GM19452 (cell line): ENCODE results near the gene EIF5B.
"Not testable (repeated sequence)": the region's sequence is repeated elsewhere in the genome, so short reads cannot be mapped to it uniquely, and the experiment has no call there.

Experiments used
- ATAC-seq: cut with Tn5 transposase; IDR thresholded peaks from one replicate; pipeline ENCODE4 v1.9.1; 2021; ENCODE audit not compliant: unreplicated experiment

Gene EIF5B

DNA sequence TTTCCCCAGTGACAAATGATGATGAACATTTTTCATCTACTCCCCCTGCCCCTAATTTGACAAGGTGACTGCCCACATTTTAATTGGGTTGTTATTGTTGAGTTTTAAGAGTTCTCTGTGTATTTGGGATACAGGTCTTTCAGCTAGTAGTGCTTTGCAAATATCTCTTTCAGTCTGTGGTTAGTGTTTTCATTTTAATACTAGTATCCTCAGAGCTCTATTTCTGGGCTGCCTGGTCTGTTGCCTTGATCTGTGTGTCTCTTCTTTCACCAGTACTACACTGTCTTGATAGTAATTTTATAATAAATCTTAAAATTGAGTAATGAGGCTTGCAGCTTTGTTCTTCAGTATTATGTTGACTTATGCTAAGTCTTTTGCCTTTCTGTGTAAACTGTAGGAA is 19.7 kb downstream of the EIF5B start:
- no peak for ATAC-seq

- no peak for ATAC-seq
Observed at GRCh38 chr2:99365661-99366060, 28.5 kb downstream of the EIF5B start.

GRCh38 chr2:99368854-99369253 is 31.7 kb downstream of the EIF5B start:
- ATAC-seq: not testable (repeated sequence)

DNA sequence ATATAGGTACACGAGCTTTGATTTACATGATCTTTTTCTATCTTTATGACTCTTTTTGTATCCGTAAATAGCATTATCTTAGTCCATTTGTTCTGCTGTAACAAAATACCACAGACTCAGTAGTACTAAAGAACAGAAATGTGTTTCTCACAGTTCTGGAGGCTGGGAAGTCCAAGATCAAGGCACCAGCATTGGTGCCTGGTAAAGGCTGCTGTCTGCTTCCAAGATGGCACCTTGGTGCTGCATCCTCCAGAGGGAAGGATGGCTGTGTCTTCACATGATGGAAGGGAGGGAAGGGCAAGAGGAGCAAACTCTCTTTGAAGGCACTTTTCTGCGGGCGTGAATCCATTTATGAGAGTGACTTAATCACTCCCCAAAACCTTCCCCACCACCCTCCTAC is 36.0 kb downstream of the EIF5B start:
- ATAC-seq: no peak

DNA sequence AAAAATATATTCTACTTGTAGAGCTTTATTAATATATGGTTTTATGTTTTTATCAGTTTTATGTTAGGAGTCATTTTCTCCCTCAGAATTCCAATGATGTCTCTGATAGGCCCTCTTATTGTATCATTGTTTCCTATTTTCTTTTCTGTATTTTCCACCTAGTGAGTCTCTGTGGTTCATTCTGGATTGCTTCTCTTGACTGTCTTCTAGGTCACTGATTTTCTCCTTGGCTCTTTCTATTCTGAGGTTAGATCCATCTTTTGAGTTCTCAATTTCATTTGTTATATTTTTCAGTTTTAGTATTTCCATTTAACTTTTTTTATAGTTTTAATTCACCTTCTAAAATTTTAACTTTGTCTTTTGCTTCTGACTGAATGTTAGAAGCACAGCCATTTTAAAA is 37.6 kb downstream of the EIF5B start:
- ATAC-seq: no peak

GRCh38 chr2:99376254-99376864 is 39.2 kb downstream of the EIF5B start:
- no peak for ATAC-seq

GRCh38 chr2:99377879-99378278 is 40.7 kb downstream of the EIF5B start:
- no peak for ATAC-seq

DNA sequence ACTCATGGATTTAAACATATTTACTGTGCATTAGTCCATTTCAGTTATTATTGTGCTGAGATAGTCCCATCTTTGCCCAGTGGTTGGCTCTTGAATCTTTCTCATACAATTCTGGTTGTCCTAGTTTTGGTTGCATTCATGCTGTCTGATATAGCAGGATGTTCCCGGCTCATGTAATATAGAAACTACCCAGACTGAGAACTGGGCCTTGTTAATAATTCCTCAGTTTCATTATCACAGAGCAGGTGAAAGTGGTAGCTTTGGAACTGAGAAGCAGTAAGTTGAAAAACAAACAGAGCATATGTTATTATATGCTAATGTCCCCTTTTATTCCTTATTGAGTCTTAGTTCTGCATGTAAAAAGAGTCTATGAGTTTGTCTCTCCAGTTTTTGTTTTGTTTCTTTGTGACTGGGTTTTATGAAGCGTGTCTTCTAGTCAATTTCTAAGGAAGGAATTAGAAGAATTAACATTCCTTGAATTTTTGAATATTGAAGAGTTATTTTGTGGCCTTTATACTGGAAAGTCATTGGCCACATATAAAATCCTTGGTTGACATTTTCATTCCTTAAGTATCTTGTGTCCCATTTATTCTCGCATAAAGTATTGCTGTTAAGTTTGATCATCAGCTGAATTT is 43.3 kb downstream of the EIF5B start:
- no peak for ATAC-seq

DNA sequence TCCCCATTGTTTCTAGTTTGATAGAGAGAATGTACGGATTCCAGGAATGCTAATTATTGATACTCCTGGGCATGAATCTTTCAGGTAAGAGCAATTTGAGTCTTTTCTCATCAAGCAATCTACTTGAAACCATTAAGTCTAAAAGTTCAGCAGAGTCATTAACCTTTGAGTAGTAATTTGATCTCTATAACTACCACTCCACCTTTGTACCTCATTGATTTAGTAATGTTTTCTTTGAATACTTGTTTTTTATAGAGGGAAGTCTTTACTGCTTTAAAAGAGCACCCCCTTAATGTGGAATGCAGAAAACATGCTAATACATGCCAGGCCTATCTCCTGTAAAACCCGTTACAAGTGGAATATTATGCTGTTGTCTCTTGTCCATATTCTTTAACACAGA is 45.0 kb downstream of the EIF5B start:
- ATAC-seq: no peak

- ATAC-seq: no peak
Observed at GRCh38 chr2:99386011-99386410, 48.8 kb downstream of the EIF5B start.

GRCh38 chr2:99388892-99389291 is 51.7 kb downstream of the EIF5B start:
- ATAC-seq: no peak

- no peak for ATAC-seq
Observed at GRCh38 chr2:99389371-99389770, 52.2 kb downstream of the EIF5B start.

DNA sequence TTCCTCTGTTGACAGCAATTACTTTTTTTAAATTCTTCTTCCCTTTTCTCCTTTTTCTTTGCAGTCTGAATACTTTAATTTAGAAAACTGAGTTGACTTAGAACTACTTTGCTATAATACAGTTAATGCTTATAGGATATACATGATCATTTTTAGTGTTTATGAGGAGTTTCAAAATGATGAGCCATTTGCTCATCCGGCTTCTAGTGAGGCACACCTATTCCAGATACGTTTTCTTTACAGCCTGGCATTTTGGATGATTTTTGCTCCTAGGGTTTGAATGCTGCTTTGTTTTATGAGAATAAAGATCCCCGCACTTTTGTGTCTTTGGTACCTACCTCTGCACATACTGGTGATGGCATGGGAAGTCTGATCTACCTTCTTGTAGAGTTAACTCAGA is 52.8 kb downstream of the EIF5B start:
- ATAC-seq: no peak

DNA sequence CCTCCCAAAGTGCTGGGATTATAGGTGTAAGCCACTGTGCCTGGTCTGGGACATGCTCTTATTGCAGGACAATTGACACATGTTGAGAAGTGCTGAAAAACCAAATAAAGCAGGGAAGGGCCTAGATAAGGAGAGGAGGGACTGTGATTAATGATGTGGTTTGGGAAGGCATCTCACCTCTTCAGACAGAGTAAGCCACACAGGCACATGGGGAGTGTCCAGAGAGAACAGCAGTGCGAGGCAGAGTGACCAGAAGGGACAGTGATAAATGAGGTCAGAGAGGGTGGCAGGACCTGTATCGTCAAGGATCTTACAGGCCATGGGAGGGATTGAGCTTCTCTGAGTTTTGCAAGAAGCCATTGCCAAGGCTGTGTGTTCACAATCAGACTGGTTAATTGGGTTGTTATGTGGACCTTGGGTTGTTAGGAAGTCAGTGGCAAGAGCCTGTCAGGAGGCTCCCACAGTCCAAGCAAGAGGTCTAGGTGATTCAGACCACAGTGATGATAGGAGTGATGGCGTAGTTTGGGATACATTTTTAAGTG is 58.5 kb downstream of the EIF5B start:
- ATAC-seq: no peak

DNA sequence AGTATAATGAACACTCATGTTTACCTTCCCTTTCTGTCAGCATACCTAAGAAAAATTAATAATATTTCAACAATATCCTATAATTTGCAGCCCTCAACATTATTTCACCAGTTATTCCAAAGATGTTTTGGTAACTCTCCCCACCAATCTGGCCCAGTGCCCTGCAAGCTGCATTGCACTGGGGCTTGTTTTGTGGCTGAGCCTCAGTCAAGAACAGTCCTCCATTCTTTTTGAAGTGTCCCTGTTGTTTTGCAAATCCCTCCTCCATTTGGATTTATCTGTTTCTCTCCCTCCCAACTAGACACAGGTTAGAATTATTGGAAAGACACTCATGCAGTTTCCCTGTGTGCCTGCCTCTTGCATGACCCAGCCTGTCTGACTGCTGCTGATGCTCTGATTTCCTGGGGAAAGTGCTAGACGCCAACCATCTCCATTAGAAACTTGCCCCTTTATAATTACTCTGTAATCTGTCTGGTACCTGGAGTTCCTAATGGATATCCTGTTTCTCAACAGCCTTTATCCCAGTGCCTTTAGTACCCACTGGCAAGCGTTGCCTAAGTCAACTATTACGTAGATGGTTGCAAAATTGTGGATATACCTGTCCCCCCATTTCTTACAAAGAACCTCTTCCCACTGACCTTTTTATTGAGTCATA is 60.2 kb downstream of the EIF5B start:
- no peak for ATAC-seq

GRCh38 chr2:99398303-99398702 is 61.1 kb downstream of the EIF5B start:
- no peak for ATAC-seq

- ATAC-seq: no peak
Observed at GRCh38 chr2:99399063-99399462, 61.9 kb downstream of the EIF5B start.

DNA sequence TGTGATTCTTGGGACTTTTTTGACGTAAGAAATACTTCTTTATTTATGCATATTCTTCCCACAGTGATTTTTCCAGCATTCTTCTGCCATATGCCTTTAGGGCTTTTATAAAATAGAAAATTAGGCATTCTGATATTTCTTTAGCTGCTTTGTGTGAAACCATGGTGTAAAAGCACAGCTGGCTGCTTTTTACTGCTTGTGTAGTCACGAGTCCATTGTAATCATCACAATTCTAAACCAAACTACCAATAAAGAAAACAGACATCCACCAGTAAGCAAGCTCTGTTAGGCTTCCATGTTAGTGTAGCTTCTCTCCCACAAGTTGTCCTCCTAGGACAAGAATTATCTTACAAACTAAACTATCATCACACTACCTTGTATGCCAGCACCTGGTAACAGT is 62.6 kb downstream of the EIF5B start:
- no peak for ATAC-seq

DNA sequence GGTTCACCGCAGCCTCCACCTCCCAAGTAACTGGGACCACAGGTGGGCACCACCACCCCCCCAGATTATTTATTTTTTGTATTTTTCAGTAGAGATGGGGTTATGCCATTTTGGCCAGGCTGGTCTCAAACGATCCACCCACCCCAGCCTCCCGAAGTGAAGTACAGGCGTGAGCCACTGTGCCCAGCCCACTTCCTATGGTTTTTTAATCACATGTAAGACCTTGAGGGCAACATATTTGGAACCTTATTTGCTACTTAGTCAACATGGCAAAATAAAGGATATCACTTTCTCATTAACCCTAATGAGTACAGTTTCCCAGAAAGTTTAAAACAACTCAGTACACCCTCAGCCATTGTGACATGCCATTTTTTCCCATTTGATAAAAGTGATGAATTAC is 64.7 kb downstream of the EIF5B start:
- ATAC-seq: no peak

DNA sequence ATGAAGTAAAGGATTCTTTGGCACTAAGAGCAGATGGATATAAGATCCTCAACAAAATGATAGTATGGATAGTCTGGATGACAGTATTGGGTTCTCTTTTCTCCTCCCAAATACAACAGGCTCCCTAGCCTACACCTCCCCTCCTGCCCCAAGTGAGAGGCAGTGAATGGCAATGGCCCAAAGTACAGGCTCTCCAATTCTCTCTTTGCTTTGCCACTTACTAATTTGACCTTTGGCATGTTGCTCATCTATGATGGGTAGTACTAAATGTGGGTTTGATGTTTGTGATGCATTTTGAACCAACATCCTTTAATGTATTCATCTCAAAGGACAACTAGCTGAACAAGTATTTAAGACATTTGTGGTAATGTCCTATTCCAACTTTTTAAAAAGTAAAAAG is 65.9 kb downstream of the EIF5B start:
- ATAC-seq: no peak

- ATAC-seq: no peak
Observed at GRCh38 chr2:99403524-99403923, 66.3 kb downstream of the EIF5B start.

DNA sequence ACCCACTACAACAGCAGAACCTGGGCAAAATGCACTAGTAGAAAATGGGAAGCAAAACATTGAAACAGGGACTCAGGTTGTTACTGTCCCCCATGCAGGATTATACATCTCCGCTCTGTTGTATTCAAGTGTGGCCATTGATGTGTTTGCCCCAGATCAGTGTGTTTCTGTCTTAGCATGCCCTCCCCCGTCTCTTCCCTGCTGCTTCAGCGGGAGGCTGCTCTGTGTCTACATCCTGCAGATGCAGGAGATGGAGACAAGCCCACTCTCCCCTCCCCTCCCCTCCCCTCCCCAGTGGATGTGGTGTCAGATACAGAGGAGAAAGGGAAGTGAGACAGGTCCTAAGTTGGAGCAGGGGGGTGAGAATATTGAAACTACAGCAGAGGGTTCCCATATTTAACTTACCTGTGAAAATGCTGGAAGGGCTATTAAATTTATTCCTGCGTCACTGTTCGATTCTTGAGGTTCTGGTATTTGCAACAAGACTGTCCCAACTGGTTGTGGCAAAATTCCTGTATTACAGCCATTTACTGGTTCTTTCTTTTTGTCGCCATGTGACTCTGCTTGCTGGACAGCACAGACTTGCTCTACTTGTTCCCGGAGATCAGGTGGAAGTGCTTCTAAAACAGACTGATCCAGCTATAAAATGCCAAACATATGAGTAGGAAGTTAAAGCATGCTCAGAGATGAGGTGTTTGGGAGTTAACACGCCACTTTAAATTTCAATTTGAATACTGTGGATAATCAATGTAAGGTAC is 67.0 kb downstream of the EIF5B start:
- ATAC-seq: no peak
